Dendritic cell treated with granulocyte-macrophage colony-stimulating factor and Interleukin-4, amounts not matched to agents 40 ng/mL and 50 ng/mL, for 4 days (primary cell): ENCODE data around the gene SPTSSA.
"Not testable (repeated sequence)": the region's sequence is repeated elsewhere in the genome, so short reads cannot be mapped to it uniquely, and the experiment has no call there.

ENCODE experiments used
- H3K27ac Mint-ChIP-seq: one replicate; pipeline ENCODE4 v1.8.0; 2022; ENCODE audit warnings: mild to moderate bottlenecking, mixed read lengths
- H3K27me3 Mint-ChIP-seq: one replicate; pipeline ENCODE4 v1.8.0; 2022; ENCODE audit warnings: mild to moderate bottlenecking, mixed read lengths
- H3K36me3 Mint-ChIP-seq: one replicate; pipeline ENCODE4 v1.8.0; 2022; ENCODE audit warnings: low read depth, mixed read lengths
- H3K4me1 Mint-ChIP-seq: one replicate; pipeline ENCODE4 v1.8.0; 2022; ENCODE audit warnings: low read depth, mixed read lengths
- H3K4me3 Mint-ChIP-seq: one replicate; pipeline ENCODE4 v1.8.0; 2022; ENCODE audit warnings: mild to moderate bottlenecking, moderate library complexity, mixed read lengths
- H3K9me3 Mint-ChIP-seq: one replicate; pipeline ENCODE4 v1.8.0; 2022; ENCODE audit warnings: mixed read lengths
- intact Hi-C: fragments of 100-400 bp; cut with micrococcal nuclease; formaldehyde crosslinking; loops from one replicate; pipeline ENCODE4 v1.15.0; 2022

The SPTSSA gene

DNA sequence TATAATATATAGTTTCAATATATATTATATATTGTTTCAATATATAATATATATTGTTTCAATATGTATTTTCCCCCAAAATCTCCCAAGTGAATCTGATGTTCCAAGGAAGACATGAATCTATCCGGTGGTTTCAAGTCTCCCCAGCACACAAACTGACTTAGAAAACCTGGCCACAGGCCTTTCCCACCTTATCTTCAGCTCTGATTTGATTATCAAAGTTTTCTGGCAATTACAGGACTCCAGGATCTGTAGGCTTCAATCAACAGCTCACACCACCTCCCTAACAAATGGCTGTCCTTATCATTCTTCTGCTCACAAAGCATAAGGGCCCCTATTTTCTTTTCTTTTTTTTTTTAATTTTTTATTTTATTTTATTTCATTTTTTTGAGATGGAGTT lies 22.7 kb upstream of the SPTSSA start:
- H3K36me3 Mint-ChIP-seq = no peaks in the 10 kb centered on the region
- intact Hi-C loops = no loop called here

DNA sequence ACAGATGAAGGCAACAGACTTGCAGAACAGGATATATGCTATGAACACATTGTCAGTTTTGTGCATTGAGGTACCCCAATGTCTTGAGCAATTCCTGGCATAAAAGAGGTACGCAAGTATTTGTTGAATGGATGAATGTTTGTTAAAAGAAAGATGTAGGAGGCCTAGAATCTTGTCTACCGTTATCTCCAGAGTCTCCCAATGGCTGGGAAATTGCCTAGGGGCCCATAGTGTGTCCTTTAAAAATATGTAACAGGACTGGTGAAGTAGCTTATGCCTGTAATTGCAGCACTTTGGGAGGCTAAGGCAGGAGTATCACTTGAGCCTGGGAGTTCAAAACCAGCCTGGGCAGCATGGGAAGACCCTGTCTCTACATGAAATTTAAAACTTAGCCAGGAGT lies 20.4 kb upstream of the SPTSSA start:
- no peaks in the 10 kb centered on the region for H3K27me3 Mint-ChIP-seq
- H3K4me3 Mint-ChIP-seq = no peak overlapping the region
- no peak overlapping the region for H3K27ac Mint-ChIP-seq

More for the DNA sequence above, 22.7 kb upstream of the SPTSSA start:
- Mint-ChIP-seq H3K27ac (no peak overlapping the region), H3K9me3 (no peaks in the 10 kb centered on the region), H3K27me3 (no peaks in the 10 kb centered on the region), H3K4me1 (no peaks in the 10 kb centered on the region), H3K4me3 (no peak overlapping the region)

DNA sequence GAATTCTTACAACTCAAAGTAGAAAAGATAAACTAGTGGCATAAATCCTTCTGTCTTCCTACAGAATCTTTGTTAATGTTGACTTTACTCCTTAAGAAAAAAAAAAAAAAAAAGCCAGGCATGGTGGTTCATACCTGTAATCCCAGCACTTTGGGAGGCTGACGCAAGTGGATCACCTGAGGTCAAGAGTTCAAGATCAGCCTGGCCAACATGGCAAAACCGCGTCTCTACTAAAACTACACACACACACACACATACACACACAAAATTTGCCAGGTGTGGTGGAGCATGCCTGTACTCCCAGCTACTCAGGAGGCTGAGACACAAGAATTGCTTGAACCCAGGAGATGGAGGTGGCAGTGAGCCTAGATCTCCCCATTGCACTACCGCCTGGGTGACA lies 17.7 kb upstream of the SPTSSA start:
- no peak overlapping the region for H3K27ac Mint-ChIP-seq
- intact Hi-C loops = no loop called here
- no peaks in the 10 kb centered on the region for H3K4me1 Mint-ChIP-seq
- H3K27me3 Mint-ChIP-seq = no peaks in the 10 kb centered on the region
- H3K9me3 Mint-ChIP-seq = no peaks in the 10 kb centered on the region
- H3K36me3 Mint-ChIP-seq = no peaks in the 10 kb centered on the region
- no peak overlapping the region for H3K4me3 Mint-ChIP-seq

More for the DNA sequence above, 20.4 kb upstream of the SPTSSA start:
- no peaks in the 10 kb centered on the region for H3K9me3 Mint-ChIP-seq
- H3K36me3 Mint-ChIP-seq = no peaks in the 10 kb centered on the region
- no peaks in the 10 kb centered on the region for H3K4me1 Mint-ChIP-seq
- intact Hi-C loops = no loop called here

- H3K36me3 Mint-ChIP-seq = no peaks in the 10 kb centered on the region
- no peak overlapping the region for H3K4me3 Mint-ChIP-seq
These were observed 16.2 kb upstream of the SPTSSA start for GRCh38 chr14:34478261-34478660.

GRCh38 chr14:34476036-34476435 lies 14.0 kb upstream of the SPTSSA start:
- H3K9me3 Mint-ChIP-seq, H3K4me3 Mint-ChIP-seq, H3K4me1 Mint-ChIP-seq, H3K36me3 Mint-ChIP-seq, intact Hi-C loops, H3K27me3 Mint-ChIP-seq, H3K27ac Mint-ChIP-seq: not testable (repeated sequence)

More at GRCh38 chr14:34478261-34478660, 16.2 kb upstream of the SPTSSA start:
- H3K9me3 Mint-ChIP-seq = no peaks in the 10 kb centered on the region
- H3K4me1 Mint-ChIP-seq = no peaks in the 10 kb centered on the region
- no peak overlapping the region for H3K27ac Mint-ChIP-seq
- intact Hi-C loops = no loop called here
- no peaks in the 10 kb centered on the region for H3K27me3 Mint-ChIP-seq

GRCh38 chr14:34475163-34475562 lies 13.1 kb upstream of the SPTSSA start:
- intact Hi-C loops = no loop called here
- Mint-ChIP-seq H3K9me3 (no peaks in the 10 kb centered on the region), H3K4me1 (no peaks in the 10 kb centered on the region), H3K27ac (no peak overlapping the region), H3K27me3 (no peaks in the 10 kb centered on the region), H3K4me3 (no peak overlapping the region), H3K36me3 (no peaks in the 10 kb centered on the region)

DNA sequence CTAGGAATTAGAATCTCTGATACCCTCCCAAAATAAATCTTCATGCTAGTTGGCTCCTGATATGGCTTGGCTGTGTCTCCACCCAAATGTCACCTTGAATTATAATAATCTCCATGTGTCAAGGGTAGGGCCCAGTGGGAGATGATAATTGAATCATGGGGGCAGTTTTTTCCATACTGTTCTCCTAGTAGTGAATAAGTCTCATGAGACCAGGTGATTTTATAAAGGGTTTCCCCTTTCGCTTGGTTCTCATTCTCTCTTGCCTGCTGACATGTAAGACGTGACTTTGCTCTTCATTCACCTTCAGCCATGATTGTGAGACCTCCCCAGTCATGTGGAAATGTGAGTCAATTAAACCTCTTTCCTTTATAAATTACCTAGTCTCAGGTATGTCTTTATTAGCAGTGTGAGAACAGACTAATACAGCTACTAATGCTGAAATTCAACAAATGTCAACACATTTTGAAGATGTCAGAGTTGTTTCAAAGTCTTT lies 12.2 kb upstream of the SPTSSA start:
- H3K4me1 Mint-ChIP-seq = no peaks in the 10 kb centered on the region
- no peaks in the 10 kb centered on the region for H3K36me3 Mint-ChIP-seq
- H3K9me3 Mint-ChIP-seq = no peaks in the 10 kb centered on the region
- no peak overlapping the region for H3K4me3 Mint-ChIP-seq
- H3K27me3 Mint-ChIP-seq = no peaks in the 10 kb centered on the region
- intact Hi-C loops = no loop called here
- no peak overlapping the region for H3K27ac Mint-ChIP-seq

DNA sequence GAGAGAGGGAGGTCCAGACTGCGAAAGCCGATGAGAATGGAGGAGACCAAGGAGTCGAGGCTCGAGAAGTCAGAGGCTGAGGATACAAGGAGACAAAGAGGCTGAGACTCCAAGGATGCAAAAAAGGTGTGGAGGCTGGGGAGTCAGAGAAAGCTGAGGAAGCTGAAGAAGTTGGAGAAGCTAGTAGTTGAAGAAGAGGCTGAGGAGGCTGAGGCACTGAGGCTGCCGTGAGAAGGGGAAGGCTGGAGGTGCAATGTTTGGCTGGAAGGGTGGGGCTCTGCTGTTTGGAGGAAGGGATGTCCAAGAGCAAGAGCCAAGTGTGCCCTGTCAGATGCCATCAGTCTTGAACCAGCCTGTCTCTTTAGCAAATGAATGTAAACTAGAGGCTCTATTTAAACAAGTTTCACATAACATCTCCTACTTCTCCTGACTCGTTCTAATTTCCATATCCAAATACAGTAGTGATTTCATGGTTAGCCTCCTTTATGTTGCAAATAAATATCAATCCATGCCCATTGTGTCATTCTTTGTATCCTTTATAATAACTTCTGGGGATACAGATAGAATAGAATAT lies 10.8 kb upstream of the SPTSSA start:
- no peaks in the 10 kb centered on the region for H3K9me3 Mint-ChIP-seq
- no peaks in the 10 kb centered on the region for H3K36me3 Mint-ChIP-seq
- H3K27me3 Mint-ChIP-seq = no peaks in the 10 kb centered on the region
- H3K4me1 Mint-ChIP-seq = no peaks in the 10 kb centered on the region
- intact Hi-C loops = no loop called here
- no peak overlapping the region for H3K4me3 Mint-ChIP-seq
- H3K27ac Mint-ChIP-seq = no peak overlapping the region

DNA sequence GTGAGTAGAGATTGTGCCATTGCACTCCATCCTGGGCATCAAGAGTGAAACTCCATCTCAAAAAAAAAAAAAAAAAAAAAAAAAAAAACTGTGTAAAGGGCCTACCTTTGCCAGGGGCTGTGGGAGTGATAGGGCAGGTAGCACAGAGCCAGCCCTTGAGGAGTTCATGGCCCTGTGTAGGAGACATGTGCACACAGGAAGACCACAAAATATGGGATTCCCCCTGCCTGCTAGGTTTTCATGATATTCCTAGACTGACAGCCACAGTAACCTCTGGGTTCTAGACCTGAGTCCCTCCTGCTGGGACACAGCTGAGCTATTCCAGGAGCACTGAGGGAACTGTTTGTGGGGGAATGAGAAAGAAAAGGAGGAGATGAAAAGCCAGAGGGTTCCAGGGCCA lies 8.3 kb upstream of the SPTSSA start:
- no peaks in the 10 kb centered on the region for H3K36me3 Mint-ChIP-seq
- H3K4me1 Mint-ChIP-seq = no peaks in the 10 kb centered on the region
- H3K27me3 Mint-ChIP-seq = no peaks in the 10 kb centered on the region
- H3K4me3 Mint-ChIP-seq = no peak overlapping the region
- no peaks in the 10 kb centered on the region for H3K9me3 Mint-ChIP-seq
- intact Hi-C loops = no loop called here
- no peak overlapping the region for H3K27ac Mint-ChIP-seq

GRCh38 chr14:34466691-34467090 lies 4.7 kb upstream of the SPTSSA start:
- H3K4me1 Mint-ChIP-seq = no peaks in the 10 kb centered on the region
- H3K9me3 Mint-ChIP-seq = no peaks in the 10 kb centered on the region
- H3K27ac Mint-ChIP-seq = no peak overlapping the region
- intact Hi-C loops = no loop called here
- no peaks in the 10 kb centered on the region for H3K27me3 Mint-ChIP-seq
- H3K4me3 Mint-ChIP-seq = no peak overlapping the region
- H3K36me3 Mint-ChIP-seq = no peaks in the 10 kb centered on the region

GRCh38 chr14:34465069-34465859 lies 3.2 kb upstream of the SPTSSA start:
- Mint-ChIP-seq H3K27ac (no peak overlapping the region), H3K4me1 (peaks cover 10% of the 10 kb centered on the region), H3K27me3 (no peaks in the 10 kb centered on the region), H3K36me3 (no peaks in the 10 kb centered on the region), H3K9me3 (no peaks in the 10 kb centered on the region), H3K4me3 (no peak overlapping the region)
- intact Hi-C loops = no loop called here

GRCh38 chr14:34463598-34463961 lies 1.5 kb upstream of the SPTSSA start:
- Mint-ChIP-seq H3K9me3 (no peaks in the 10 kb centered on the region), H3K36me3 (no peaks in the 10 kb centered on the region), H3K4me1 (peaks cover 10% of the 10 kb centered on the region), H3K27me3 (no peaks in the 10 kb centered on the region), H3K4me3 (no peak overlapping the region), H3K27ac (no peak overlapping the region)
- intact Hi-C loops = loop anchor here (5.0 kb wide), 1 partner anchor 74 kb away; the partner anchor contains the start of gene EAPP

DNA sequence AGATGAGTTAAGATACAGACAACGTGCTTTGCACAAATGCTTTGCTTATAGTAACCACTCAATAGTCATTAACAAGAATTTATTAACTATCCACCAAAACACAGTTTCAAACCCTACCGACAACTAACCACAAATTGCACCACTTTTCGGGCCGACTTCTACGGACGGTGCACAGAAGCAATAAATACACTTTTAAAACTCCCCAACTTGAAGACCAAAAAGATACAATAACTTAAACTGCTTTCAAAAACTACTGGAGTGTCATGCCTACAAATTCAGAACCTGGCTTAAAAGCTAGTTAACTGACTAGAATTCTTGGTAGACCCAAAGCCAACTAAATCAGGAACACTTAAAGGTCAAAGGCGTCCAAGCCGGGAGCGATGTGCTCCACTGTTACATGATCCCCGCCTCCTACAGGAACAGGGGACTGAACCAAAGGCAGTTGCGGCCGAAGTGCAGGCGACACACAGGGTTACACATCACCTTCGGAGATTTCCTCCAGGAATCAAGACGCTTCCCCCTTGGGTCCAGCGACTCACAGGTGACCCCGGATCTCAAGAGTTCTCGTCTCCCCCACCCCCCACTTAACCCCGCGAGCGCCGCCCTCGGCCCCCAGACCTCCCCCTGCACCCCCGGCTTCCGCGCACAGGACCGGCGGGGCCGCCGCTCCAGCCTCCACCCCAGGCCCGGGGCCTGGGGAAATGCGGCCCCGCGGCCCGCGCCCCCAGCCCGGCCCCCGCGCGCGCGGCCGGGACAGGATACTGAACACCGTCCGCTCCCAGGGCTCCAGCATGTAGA lies 507 bp downstream of the SPTSSA start:
- no peak overlapping the region for H3K27ac Mint-ChIP-seq
- peaks cover 3% of the 10 kb centered on the region for H3K36me3 Mint-ChIP-seq
- intact Hi-C loops = loop anchor here (5.0 kb wide), 1 partner anchor 76 kb away; the partner anchor contains the start of gene EAPP
- H3K4me3 Mint-ChIP-seq = peak overlapping the region; percentile 86
- no peaks in the 10 kb centered on the region for H3K9me3 Mint-ChIP-seq
- no peaks in the 10 kb centered on the region for H3K27me3 Mint-ChIP-seq
- peaks cover 10% of the 10 kb centered on the region for H3K4me1 Mint-ChIP-seq

DNA sequence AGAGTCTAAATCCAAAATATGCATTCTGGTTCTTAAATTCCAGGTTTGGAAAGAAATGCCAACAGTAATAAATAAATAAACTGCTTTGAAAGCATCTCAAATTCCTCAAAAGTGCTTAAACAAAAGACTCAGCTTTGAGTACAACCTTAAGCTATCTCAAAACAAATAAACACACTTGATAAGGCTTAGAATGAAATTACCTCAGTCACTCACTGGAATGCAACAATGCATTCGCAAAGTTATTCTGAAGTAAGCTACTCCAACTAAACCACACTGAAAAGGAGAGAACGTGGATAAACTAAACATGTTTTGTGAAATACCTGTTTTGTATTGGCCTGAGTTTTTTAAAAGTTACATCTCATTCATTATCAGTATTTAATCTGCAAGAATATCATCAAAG lies 1.2 kb downstream of the SPTSSA start:
- Mint-ChIP-seq H3K4me3 (peak overlapping the region; percentile 86), H3K27ac (no peak overlapping the region), H3K36me3 (peaks cover 10% of the 10 kb centered on the region), H3K9me3 (no peaks in the 10 kb centered on the region), H3K27me3 (no peaks in the 10 kb centered on the region), H3K4me1 (peaks cover 10% of the 10 kb centered on the region)
- intact Hi-C loops = loop anchor here (5.0 kb wide), 1 partner anchor 76 kb away; the partner anchor contains the start of gene EAPP
